ENCODE data around the gene PCDHB14. TPM values are rescaled to one million over a fixed set of nuclear protein-coding genes. Genes with fewer than 3 reads are reported as not detected.
"Not testable (repeated sequence)": the region's sequence is repeated elsewhere in the genome, so short reads cannot be mapped to it uniquely, and the experiment has no call there.

Gene PCDHB14
- total and polyA plus RNA-seq, 8 donors, result 0.31 to 6.4 (median 1.3) TPM; not detected in 1

DNA sequence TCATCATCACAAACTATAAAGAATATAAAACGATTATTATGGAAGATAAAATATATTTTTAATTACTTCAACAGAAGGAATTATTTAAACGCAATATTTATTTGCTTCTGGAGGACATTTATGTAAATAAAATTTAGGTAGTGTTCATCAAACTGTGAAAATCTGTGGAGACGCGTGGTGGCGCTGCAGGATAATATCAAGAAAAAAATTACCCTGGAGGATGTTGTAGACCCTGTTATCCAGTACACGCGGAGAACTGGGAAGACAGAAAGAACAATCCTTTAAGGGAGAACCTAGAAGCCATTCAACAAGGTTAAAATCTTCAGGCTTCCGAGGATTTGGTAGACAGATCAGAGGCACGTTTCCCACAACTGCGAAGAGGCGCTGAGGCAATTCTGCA, 14.7 kb upstream of the PCDHB14 start, which contains the start of gene PCDHB12:
Gene PCDHB12, plus strand, starts transcription at position 242 of the 400 bp plus-strand sequence. CDS start 189 bp downstream, outside the sequence.
- peaks cover 0 to 33% (median 0%) of the 10 kb centered on the region in 3 donors for H3K27me3 ChIP-seq
- DNase-seq, result peak in 1 of 2 donors; percentile 17
- H3K4me1 ChIP-seq, result no peaks in the 10 kb centered on the region
- H3K36me3 ChIP-seq, result no peaks in the 10 kb centered on the region
- no peak within 1 kb of the TSS for H3K27ac ChIP-seq
- no peak for TF ChIP-seq CTCF (IDR thresholded peaks at IDR 0.05)
- no peak for TF ChIP-seq POLR2A (IDR thresholded peaks at IDR 0.05)
- TF ChIP-seq POLR2AphosphoS5 (IDR thresholded peaks at IDR 0.05), result no peak
- no peak for TF ChIP-seq EP300 (IDR thresholded peaks at IDR 0.05)
- H3K4me3 ChIP-seq, result peak within 1 kb of the TSS in 2 of 4 donors; percentile 1 to 7
- H3K9me3 ChIP-seq, result peaks cover 12 to 95% (median 60%) of the 10 kb centered on the region in 4 donors
- intact Hi-C loops (cut with DNase I; ENCODE audit: low total_unique reads), result no loop called here
- 18 to 34% (median 20%) methylated on average over 11 of the region's 11 CpGs for WGBS, 5 donors

GRCh38 chr5:141210281-141210680, 12.9 kb upstream of the PCDHB14 start:
- 33 to 68% (median 39%) methylated on average over 15 to 39 of the region's 39 CpGs for WGBS, 5 donors
- H3K4me1 ChIP-seq; H3K36me3 ChIP-seq; DNase-seq; intact Hi-C loops (cut with DNase I; ENCODE audit: low total_unique reads); H3K27ac ChIP-seq; H3K4me3 ChIP-seq: not testable (repeated sequence)
- H3K27me3 ChIP-seq, result peaks cover 0 to 41% (median 0%) of the 10 kb centered on the region in 3 donors
- H3K9me3 ChIP-seq, result peaks cover 12 to 92% (median 67%) of the 10 kb centered on the region in 4 donors

GRCh38 chr5:141210849-141211248, 12.3 kb upstream of the PCDHB14 start:
- H3K36me3 ChIP-seq; H3K4me1 ChIP-seq; intact Hi-C loops (cut with DNase I; ENCODE audit: low total_unique reads); H3K4me3 ChIP-seq; H3K27ac ChIP-seq; DNase-seq: not testable (repeated sequence)
- 21 to 42% (median 29%) methylated on average over 2 to 21 of the region's 27 CpGs for WGBS, 5 donors
- Histone ChIP-seq H3K9me3 (peaks cover 12 to 91% (median 68%) of the 10 kb centered on the region in 4 donors), H3K27me3 (peaks cover 0 to 43% (median 0%) of the 10 kb centered on the region in 3 donors)

GRCh38 chr5:141213656-141214339, 9.3 kb upstream of the PCDHB14 start, which contains the start of gene PCDHB13:
TSS of gene PCDHB13 (plus strand) at chr5:141213919. CDS start at chr5:141214124, 205 bp downstream.
- peak; percentile 56 to 65 for DNase-seq
- TF ChIP-seq CTCF (IDR thresholded peaks at IDR 0.05), result peak in 2 of 7 experiments; percentile 13 to 28
- H3K4me1 ChIP-seq; H3K4me3 ChIP-seq; intact Hi-C loops (cut with DNase I; ENCODE audit: low total_unique reads); H3K27ac ChIP-seq: not testable (repeated sequence)
- Histone ChIP-seq H3K9me3 (peaks cover 20 to 95% (median 74%) of the 10 kb centered on the region in 4 donors), H3K27me3 (peaks cover 0 to 42% (median 0%) of the 10 kb centered on the region in 3 donors), H3K36me3 (peaks cover 0 to 12% (median 0%) of the 10 kb centered on the region in 4 donors)
- 4 to 13% (median 8%) methylated on average over 10 to 13 of the region's 18 CpGs for WGBS, 5 donors

GRCh38 chr5:141214583-141214982, 8.6 kb upstream of the PCDHB14 start:
- H3K9me3 ChIP-seq, result peaks cover 24 to 95% (median 74%) of the 10 kb centered on the region in 4 donors
- H3K4me1 ChIP-seq; H3K27ac ChIP-seq; intact Hi-C loops (cut with DNase I; ENCODE audit: low total_unique reads); DNase-seq; H3K4me3 ChIP-seq: not testable (repeated sequence)
- peaks cover 0 to 35% (median 0%) of the 10 kb centered on the region in 3 donors for H3K27me3 ChIP-seq
- H3K36me3 ChIP-seq, result peaks cover 0 to 16% (median 0%) of the 10 kb centered on the region in 4 donors
- WGBS, 5 donors, result 54 to 66% (median 59%) methylated on average over 9 to 12 of the region's 12 CpGs

DNA sequence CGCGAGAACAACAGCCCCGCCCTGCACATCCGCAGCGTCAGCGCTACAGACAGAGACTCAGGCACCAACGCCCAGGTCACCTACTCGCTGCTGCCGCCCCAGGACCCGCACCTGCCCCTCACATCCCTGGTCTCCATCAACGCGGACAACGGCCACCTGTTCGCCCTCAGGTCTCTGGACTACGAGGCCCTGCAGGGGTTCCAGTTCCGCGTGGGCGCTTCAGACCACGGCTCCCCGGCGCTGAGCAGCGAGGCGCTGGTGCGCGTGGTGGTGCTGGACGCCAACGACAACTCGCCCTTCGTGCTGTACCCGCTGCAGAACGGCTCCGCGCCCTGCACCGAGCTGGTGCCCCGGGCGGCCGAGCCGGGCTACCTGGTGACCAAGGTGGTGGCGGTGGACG, 7.6 kb upstream of the PCDHB14 start:
- H3K9me3 ChIP-seq, result peaks cover 15 to 95% (median 74%) of the 10 kb centered on the region in 4 donors
- H3K4me1 ChIP-seq; intact Hi-C loops (cut with DNase I; ENCODE audit: low total_unique reads); H3K4me3 ChIP-seq; H3K27ac ChIP-seq; DNase-seq: not testable (repeated sequence)
- 25 to 42% (median 36%) methylated on average over 10 to 36 of the region's 40 CpGs for WGBS, 5 donors
- H3K27me3 ChIP-seq, result peaks cover 0 to 26% (median 0%) of the 10 kb centered on the region in 3 donors
- H3K36me3 ChIP-seq, result peaks cover 0 to 16% (median 0%) of the 10 kb centered on the region in 4 donors

GRCh38 chr5:141216035-141216434, 7.1 kb upstream of the PCDHB14 start:
- Histone ChIP-seq H3K36me3 (peaks cover 0 to 16% (median 1%) of the 10 kb centered on the region in 4 donors), H3K27me3 (peaks cover 0 to 21% (median 0%) of the 10 kb centered on the region in 3 donors), H3K9me3 (peaks cover 12 to 95% (median 72%) of the 10 kb centered on the region in 4 donors)
- DNase-seq; intact Hi-C loops (cut with DNase I; ENCODE audit: low total_unique reads); H3K4me1 ChIP-seq; H3K27ac ChIP-seq; H3K4me3 ChIP-seq: not testable (repeated sequence)
- 31 to 51% (median 37%) methylated on average over 12 to 26 of the region's 26 CpGs for WGBS, 5 donors

- Histone ChIP-seq H3K9me3 (peaks cover 20 to 90% (median 72%) of the 10 kb centered on the region in 4 donors), H3K27me3 (peaks cover 0 to 23% (median 0%) of the 10 kb centered on the region in 3 donors)
- H3K27ac ChIP-seq; DNase-seq; H3K4me3 ChIP-seq; intact Hi-C loops (cut with DNase I; ENCODE audit: low total_unique reads); H3K4me1 ChIP-seq; H3K36me3 ChIP-seq: not testable (repeated sequence)
- WGBS, 5 donors, result 19 to 31% (median 27%) methylated on average over 12 to 35 of the region's 40 CpGs
Measured at GRCh38 chr5:141224844-141225243, 1.7 kb downstream of the PCDHB14 start.

DNA sequence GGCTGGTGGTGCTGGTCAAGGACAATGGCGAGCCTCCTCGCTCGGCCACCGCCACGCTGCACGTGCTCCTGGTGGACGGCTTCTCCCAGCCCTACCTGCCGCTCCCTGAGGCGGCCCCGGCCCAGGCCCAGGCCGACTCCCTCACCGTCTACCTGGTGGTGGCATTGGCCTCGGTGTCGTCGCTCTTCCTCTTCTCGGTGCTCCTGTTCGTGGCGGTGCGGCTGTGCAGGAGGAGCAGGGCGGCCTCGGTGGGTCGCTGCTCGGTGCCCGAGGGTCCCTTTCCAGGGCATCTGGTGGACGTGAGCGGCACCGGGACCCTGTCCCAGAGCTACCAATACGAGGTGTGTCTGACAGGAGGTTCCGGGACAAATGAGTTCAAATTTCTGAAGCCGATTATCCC, 2.3 kb downstream of the PCDHB14 start:
- intact Hi-C loops (cut with DNase I; ENCODE audit: low total_unique reads); H3K4me3 ChIP-seq; H3K27ac ChIP-seq; H3K36me3 ChIP-seq; DNase-seq; H3K4me1 ChIP-seq: not testable (repeated sequence)
- 29 to 57% (median 32%) methylated on average over 11 to 30 of the region's 30 CpGs for WGBS, 5 donors
- Histone ChIP-seq H3K27me3 (peaks cover 0 to 23% (median 0%) of the 10 kb centered on the region in 3 donors), H3K9me3 (peaks cover 20 to 88% (median 71%) of the 10 kb centered on the region in 4 donors)
